HEK293 (cell line): Measurements from ENCODE around the gene THAP4.

Source experiments
- HOXA7 ChIP-seq: sonication (generic); formaldehyde crosslinking; IDR thresholded peaks from 2 replicates; pipeline ENCODE4 v1.8.1; 2022; ENCODE audit warnings: missing genetic modification reagents, borderline replicate concordance
- SALL2 ChIP-seq: fragments of 450-650 bp; formaldehyde crosslinking; IDR thresholded peaks from 2 replicates; pipeline ENCODE4 v1.5.0; 2017; ENCODE audit warnings: missing biosample characterization, mild to moderate bottlenecking, missing genetic modification characterization, borderline replicate concordance
- ZNF529 ChIP-seq: fragments of 450-650 bp; formaldehyde crosslinking; IDR thresholded peaks from 2 replicates; pipeline ENCODE4 v1.5.1; 2017; ENCODE audit warnings: missing genetic modification characterization, missing biosample characterization; ENCODE audit not compliant: insufficient replicate concordance
- ZNF701 ChIP-seq: fragments of 450-650 bp; formaldehyde crosslinking; IDR thresholded peaks from 2 replicates; pipeline ENCODE4 v1.5.1; 2016; ENCODE audit warnings: missing biosample characterization, missing genetic modification characterization
- TF ChIP-seq, protein P1 (sequence below): fragments of 450-650 bp; formaldehyde crosslinking; IDR thresholded peaks from 2 replicates; pipeline ENCODE4 v1.5.1; 2016; ENCODE audit warnings: missing biosample characterization, missing genetic modification characterization, low read depth
- TF ChIP-seq, protein P2 (sequence below): fragments of 450-650 bp; formaldehyde crosslinking; IDR thresholded peaks from 2 replicates; pipeline ENCODE4 v1.5.1; 2016; ENCODE audit warnings: missing biosample characterization, missing genetic modification characterization
- TF ChIP-seq, protein P3 (sequence below): IDR thresholded peaks from 2 replicates; pipeline ENCODE4 v1.6.1; 2011; ENCODE audit warnings: mild to moderate bottlenecking, low read depth, low read length, borderline replicate concordance

DNA sequence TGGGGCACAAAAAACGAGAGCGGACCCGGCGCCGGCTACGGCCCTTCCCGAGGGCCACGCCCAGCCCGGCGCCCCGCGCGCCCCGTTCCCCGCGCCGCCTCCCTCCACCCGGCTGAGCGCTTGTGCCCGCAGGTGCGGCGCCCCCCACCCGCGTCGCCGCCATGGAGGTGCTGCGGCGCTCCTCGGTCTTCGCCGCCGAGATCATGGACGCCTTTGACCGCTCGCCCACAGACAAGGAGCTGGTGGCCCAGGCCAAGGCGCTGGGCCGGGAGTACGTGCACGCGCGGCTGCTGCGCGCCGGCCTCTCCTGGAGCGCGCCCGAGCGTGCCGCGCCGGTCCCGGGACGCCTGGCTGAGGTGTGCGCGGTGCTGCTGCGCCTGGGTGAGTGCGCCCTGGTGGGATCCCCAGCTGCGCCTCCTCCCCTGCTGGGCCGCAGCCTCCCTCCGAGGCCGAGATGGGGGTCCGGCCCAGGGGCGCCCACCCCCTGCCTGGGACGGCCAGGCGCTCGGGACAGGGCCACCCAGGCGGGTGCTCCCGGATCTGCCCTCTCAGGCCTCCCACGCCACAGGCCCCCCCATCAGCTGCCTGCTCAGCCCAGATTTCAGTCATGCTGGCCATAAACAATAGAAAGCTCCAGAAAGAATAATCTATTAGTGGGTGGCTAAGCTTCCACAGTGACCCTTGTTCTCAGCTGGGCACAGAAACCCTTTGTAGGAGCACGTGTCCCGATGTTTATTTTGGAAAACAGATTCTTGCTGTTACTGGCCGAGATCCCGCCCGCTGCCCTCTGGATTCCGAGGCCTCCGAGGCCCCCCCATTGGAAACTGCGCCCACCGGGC, 77.4 kb downstream of the THAP4 start:
- TF ChIP-seq, protein P1, sequence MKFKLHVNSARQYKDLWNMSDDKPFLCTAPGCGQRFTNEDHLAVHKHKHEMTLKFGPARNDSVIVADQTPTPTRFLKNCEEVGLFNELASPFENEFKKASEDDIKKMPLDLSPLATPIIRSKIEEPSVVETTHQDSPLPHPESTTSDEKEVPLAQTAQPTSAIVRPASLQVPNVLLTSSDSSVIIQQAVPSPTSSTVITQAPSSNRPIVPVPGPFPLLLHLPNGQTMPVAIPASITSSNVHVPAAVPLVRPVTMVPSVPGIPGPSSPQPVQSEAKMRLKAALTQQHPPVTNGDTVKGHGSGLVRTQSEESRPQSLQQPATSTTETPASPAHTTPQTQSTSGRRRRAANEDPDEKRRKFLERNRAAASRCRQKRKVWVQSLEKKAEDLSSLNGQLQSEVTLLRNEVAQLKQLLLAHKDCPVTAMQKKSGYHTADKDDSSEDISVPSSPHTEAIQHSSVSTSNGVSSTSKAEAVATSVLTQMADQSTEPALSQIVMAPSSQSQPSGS (tag by site-specific recombination) = no peak
- no peak for TF ChIP-seq ZNF529 (tag by site-specific recombination)
- TF ChIP-seq SALL2 (tag by site-specific recombination) = no peak
- TF ChIP-seq, protein P2, sequence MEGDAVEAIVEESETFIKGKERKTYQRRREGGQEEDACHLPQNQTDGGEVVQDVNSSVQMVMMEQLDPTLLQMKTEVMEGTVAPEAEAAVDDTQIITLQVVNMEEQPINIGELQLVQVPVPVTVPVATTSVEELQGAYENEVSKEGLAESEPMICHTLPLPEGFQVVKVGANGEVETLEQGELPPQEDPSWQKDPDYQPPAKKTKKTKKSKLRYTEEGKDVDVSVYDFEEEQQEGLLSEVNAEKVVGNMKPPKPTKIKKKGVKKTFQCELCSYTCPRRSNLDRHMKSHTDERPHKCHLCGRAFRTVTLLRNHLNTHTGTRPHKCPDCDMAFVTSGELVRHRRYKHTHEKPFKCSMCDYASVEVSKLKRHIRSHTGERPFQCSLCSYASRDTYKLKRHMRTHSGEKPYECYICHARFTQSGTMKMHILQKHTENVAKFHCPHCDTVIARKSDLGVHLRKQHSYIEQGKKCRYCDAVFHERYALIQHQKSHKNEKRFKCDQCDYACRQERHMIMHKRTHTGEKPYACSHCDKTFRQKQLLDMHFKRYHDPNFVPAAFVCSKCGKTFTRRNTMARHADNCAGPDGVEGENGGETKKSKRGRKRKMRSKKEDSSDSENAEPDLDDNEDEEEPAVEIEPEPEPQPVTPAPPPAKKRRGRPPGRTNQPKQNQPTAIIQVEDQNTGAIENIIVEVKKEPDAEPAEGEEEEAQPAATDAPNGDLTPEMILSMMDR (tag by site-specific recombination) = no peak
- no peak for TF ChIP-seq HOXA7
- no peak for TF ChIP-seq ZNF701
- TF ChIP-seq, protein P3, sequence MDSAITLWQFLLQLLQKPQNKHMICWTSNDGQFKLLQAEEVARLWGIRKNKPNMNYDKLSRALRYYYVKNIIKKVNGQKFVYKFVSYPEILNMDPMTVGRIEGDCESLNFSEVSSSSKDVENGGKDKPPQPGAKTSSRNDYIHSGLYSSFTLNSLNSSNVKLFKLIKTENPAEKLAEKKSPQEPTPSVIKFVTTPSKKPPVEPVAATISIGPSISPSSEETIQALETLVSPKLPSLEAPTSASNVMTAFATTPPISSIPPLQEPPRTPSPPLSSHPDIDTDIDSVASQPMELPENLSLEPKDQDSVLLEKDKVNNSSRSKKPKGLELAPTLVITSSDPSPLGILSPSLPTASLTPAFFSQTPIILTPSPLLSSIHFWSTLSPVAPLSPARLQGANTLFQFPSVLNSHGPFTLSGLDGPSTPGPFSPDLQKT = no peak
